ENCODE results near the gene MAPKAP1.

DNA sequence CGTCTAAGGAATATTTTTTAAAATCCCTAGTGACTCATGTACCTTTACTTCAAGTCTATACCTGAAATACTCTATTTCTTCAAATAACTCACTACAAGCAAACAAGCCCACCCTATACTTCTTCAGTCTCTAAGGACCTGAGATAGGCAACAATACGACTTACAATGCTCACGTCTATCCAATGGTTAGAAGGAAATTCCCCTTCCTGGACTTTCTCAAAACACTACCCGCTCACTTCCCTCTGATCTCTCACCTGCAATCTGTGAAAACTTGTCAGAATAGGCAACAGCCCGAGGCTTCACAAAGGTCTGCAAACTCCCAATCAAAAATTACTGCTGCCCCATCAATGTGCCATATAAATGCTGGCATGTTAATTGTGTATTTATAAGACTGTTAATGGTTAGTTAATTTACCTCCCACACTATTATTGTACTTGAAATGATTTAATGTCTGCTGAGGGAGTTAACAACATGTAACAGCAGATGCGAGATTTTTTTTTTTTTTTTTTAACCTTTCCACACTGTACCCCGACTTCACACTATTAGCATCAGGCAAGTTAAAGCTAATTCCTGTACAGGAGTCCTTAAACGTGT is 27.3 kb downstream of the MAPKAP1 start:
- TF ChIP-seq, protein P1, sequence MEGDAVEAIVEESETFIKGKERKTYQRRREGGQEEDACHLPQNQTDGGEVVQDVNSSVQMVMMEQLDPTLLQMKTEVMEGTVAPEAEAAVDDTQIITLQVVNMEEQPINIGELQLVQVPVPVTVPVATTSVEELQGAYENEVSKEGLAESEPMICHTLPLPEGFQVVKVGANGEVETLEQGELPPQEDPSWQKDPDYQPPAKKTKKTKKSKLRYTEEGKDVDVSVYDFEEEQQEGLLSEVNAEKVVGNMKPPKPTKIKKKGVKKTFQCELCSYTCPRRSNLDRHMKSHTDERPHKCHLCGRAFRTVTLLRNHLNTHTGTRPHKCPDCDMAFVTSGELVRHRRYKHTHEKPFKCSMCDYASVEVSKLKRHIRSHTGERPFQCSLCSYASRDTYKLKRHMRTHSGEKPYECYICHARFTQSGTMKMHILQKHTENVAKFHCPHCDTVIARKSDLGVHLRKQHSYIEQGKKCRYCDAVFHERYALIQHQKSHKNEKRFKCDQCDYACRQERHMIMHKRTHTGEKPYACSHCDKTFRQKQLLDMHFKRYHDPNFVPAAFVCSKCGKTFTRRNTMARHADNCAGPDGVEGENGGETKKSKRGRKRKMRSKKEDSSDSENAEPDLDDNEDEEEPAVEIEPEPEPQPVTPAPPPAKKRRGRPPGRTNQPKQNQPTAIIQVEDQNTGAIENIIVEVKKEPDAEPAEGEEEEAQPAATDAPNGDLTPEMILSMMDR (optimal IDR thresholded peaks at IDR 0.05 in 1 of 3, IDR thresholded peaks at IDR 0.05 in 1 of 3, conservative IDR thresholded peaks at IDR 0.05 in 1 of 3; ENCODE audit: extremely low read depth in 1 of 3, insufficient read depth in 2 of 3, low read length in 3 of 3) = no peak
- no peak for TF ChIP-seq EZH2 (IDR thresholded peaks at IDR 0.05; ENCODE audit: low read length)

All from keratinocyte (primary cell).